K562 (cell line): ENCODE results near the gene NKAIN1. TPM values are rescaled to one million over a fixed set of nuclear protein-coding genes. Genes with fewer than 3 reads are reported as not detected.
A peak's percentile ranks its signal among the peaks of the same experiment; 100 is the strongest.

Experiments used
- ADNP ChIP-seq: fragments of 200-800 bp; sonication (Bioruptor generic); IDR thresholded peaks from 2 replicates; pipeline ENCODE4 v1.6.1; 2016; ENCODE audit warnings: missing genetic modification characterization, missing compliant biosample characterization
- ARID3B ChIP-seq: fragments of 250-450 bp; sonication (Bioruptor Pico); IDR thresholded peaks from 2 replicates; pipeline ENCODE4 v1.4.0; 2020; ENCODE audit warnings: borderline replicate concordance
- BCL6 ChIP-seq: fragments of 250-450 bp; sonication (Bioruptor Pico); IDR thresholded peaks from 2 replicates; pipeline ENCODE4 v1.4.0; 2020
- CAMTA2 ChIP-seq: fragments of 250-450 bp; sonication (Bioruptor Pico); conservative IDR thresholded peaks from 2 replicates; pipeline ENCODE4 v1.5.1; 2022
- CREB1 ChIP-seq, 2 experiments: sonication (generic) in 1 of 2; formaldehyde crosslinking in 1 of 2; IDR thresholded peaks; 2 replicates each; pipeline versions ENCODE4 v1.6.1 to v1.8.0; 2012 to 2022; ENCODE audit warnings: inconsistent platforms in 1 of 2, mild to moderate bottlenecking in 1 of 2, missing genetic modification reagents in 1 of 2, moderate library complexity in 1 of 2
- FOXA3 ChIP-seq, 2 experiments: fragments of 450-650 bp in 1 of 2; sonication (generic) in 1 of 2; formaldehyde crosslinking; IDR thresholded peaks in 1 of 2; conservative IDR thresholded peaks in 1 of 2; 2 replicates each; pipeline versions ENCODE4 v1.4.0 to v1.8.0; 2020 to 2022; ENCODE audit warnings: mild to moderate bottlenecking in 2 of 2, missing genetic modification reagents in 1 of 2
- NELFE ChIP-seq: IDR thresholded peaks from 2 replicates; pipeline ENCODE4 v1.6.1; 2011; ENCODE audit warnings: mild to moderate bottlenecking; ENCODE audit not compliant: insufficient read depth, insufficient read length
- PRPF4 ChIP-seq: fragments of 200-400 bp; formaldehyde crosslinking; IDR thresholded peaks from one replicate; pipeline ENCODE4 v1.6.1; 2017; ENCODE audit warnings: low read length, low read depth, mild to moderate bottlenecking; ENCODE audit not compliant: insufficient read depth, poor library complexity, severe bottlenecking
- SMAD3 ChIP-seq: fragments of 450-650 bp; formaldehyde crosslinking; conservative IDR thresholded peaks from 2 replicates; pipeline ENCODE4 v1.4.0; 2020; ENCODE audit warnings: mild to moderate bottlenecking
- SMARCA5 ChIP-seq: fragments of 450-650 bp; IDR thresholded peaks from 2 replicates; pipeline ENCODE4 v1.6.1; 2016
- SMARCE1 ChIP-seq: fragments of 450-650 bp; IDR thresholded peaks from 2 replicates; pipeline ENCODE4 v1.7.1; 2016; ENCODE audit warnings: mild to moderate bottlenecking
- ZBTB40 ChIP-seq, 2 experiments: fragments of 450-650 bp in 1 of 2; sonication (generic) in 1 of 2; formaldehyde crosslinking in 1 of 2; IDR thresholded peaks; 2 replicates each; pipeline versions ENCODE4 v1.7.1 to v1.9.0; 2016 to 2022; ENCODE audit warnings: inconsistent platforms in 1 of 2, mild to moderate bottlenecking in 1 of 2, missing genetic modification reagents in 1 of 2
- ZNF175 ChIP-seq: fragments of 200-800 bp; sonication (Bioruptor generic); IDR thresholded peaks from 2 replicates; pipeline ENCODE4 v1.6.1; 2016; ENCODE audit warnings: low read depth, mild to moderate bottlenecking, missing genetic modification characterization, missing compliant biosample characterization
- ZNF184 ChIP-seq: sonication (generic); formaldehyde crosslinking; IDR thresholded peaks from 2 replicates; pipeline ENCODE4 v1.5.0; 2020; ENCODE audit warnings: missing genetic modification reagents
- polyA plus RNA-seq, 8 experiments: library from polyadenylated mRNA; depleted of rRNA in 4 of 8; stranded (reverse) in 5 of 8; unstranded in 3 of 8; fragments of >200 nt; fragmentation: Nextera tagmentation in 2 of 8; fragmentation: Illumina TruSeq in 1 of 8; extraction: Ambion mirVana in 2 of 8; extraction: Trizol in 1 of 8; gene quantifications; 2 replicates each; pipeline versions ENCODE4 v1.2.1 to v1.2.3, GENCODE V29; 2011 to 2014; ENCODE audit warnings: inconsistent platforms in 1 of 8, missing spikeins in 1 of 8
- total RNA-seq, 7 experiments: library from RNA; depleted of rRNA in 6 of 7; stranded (reverse); fragments of >200 nt in 6 of 7; fragmentation: Illumina TruSeq in 2 of 7; extraction: Trizol in 2 of 7; gene quantifications; 2 replicates each; pipeline versions ENCODE4 v1.2.1 to v1.2.3, GENCODE V29; 2011 to 2021; ENCODE audit warnings: low replicate concordance in 1 of 7
- TF ChIP-seq, protein P1 (sequence below), 2 experiments: fragments of 250-450 bp in 1 of 2; fragments of 450-650 bp in 1 of 2; sonication (Bioruptor Pico) in 1 of 2; IDR thresholded peaks; 2 replicates each; pipeline versions ENCODE4 v1.6.1 to v1.8.0; 2016 to 2021; ENCODE audit warnings: mild to moderate bottlenecking in 2 of 2, moderate library complexity in 2 of 2, missing compliant biosample characterization in 1 of 2, missing genetic modification characterization in 1 of 2

Gene NKAIN1
- total and polyA plus RNA-seq, 9 of the 15 experiments (the other 6 are each of a cell fraction or from before 2014, with no cell fraction given), result 0.03 to 0.22 (median 0.04) TPM; not detected in 3

DNA sequence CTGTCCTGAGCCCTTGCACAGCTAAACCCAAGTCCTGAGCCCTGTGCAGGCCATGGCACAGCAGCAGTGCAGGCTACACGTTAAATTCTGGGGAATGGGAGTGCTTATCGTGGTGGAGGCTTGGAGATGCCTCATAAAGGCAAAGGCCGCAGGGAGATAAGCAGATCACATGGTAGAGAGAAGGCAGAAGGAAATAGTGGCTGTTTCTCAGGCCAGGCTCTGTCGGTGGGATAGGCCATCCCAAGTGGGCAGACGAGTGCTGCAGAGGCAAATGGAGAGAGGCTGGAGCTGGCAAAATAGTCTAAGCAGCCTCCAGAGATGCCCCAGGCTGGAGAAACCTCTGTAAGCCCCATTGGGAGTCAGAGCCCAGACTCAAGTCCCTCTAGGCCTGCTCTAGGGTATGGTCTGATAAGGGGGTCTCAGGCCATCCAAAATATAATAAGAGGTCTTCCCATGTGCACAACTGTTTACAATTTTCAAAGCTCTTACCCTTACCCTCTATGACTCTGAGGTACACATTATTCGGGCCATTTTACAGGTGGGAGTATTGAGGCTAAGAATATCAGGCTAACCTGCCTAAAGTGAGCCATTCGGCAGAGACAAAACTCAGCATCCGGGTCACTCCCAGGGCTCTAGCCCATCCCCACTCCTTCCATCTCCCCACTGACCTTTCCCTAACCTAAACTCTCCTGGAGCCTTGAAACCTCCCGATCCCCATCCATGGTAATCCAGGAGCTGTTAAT lies 79.6 kb downstream of the NKAIN1 start (continued):
- no peak for TF ChIP-seq ZBTB40 (IDR thresholded peaks at IDR 0.05)
- no peak for TF ChIP-seq ZBTB40 (CRISPR knock-in tag; IDR thresholded peaks at IDR 0.05)
- TF ChIP-seq FOXA3 (CRISPR knock-in tag; conservative IDR thresholded peaks at IDR 0.05 in 1 of 2, IDR thresholded peaks at IDR 0.05 in 1 of 2), result no peak
- no peak for TF ChIP-seq CREB1 (IDR thresholded peaks at IDR 0.05)
- no peak for TF ChIP-seq CREB1 (CRISPR knock-in tag; IDR thresholded peaks at IDR 0.05)
- peak; percentile 77; the same call in 1 of the 2 replicates for TF ChIP-seq SMAD3 (CRISPR knock-in tag)
- TF ChIP-seq SMARCE1, result peak; percentile 72; the same call in 1 of the 2 replicates
- TF ChIP-seq BCL6 (CRISPR knock-in tag), result peak; percentile 71; the same call in 1 of the 2 replicates
- TF ChIP-seq ZNF184 (CRISPR knock-in tag), result no peak
- no peak for TF ChIP-seq SMARCA5
- TF ChIP-seq PRPF4, result no peak
- TF ChIP-seq, protein P1, sequence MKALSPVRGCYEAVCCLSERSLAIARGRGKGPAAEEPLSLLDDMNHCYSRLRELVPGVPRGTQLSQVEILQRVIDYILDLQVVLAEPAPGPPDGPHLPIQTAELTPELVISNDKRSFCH (CRISPR knock-in tag; IDR thresholded peaks at IDR 0.05), result no peak; the same call in 1 of the 2 replicates
- TF ChIP-seq, protein P1 (tag; IDR thresholded peaks at IDR 0.05), result peak; percentile 57; the same call in 1 of the 2 replicates
- TF ChIP-seq CAMTA2 (CRISPR knock-in tag), result no peak
- TF ChIP-seq ADNP (tag), result peak; percentile 95
- TF ChIP-seq ZNF175 (CRISPR knock-in tag), result peak; percentile 81
- no peak for TF ChIP-seq NELFE
- TF ChIP-seq ARID3B, result 0 out of 2 replicates have a peak, but pooled peaks have one; percentile 85
